ENCODE measurements around the gene CHKB.

The CHKB gene

GRCh38 chr22:50621948-50622722 is 39.5 kb upstream of the CHKB start:
- no peak for TF ChIP-seq GATA3 (IDR thresholded peaks at IDR 0.05; ENCODE audit: low read depth, low read length)
- TF ChIP-seq GATA2 (IDR thresholded peaks at IDR 0.05; ENCODE audit: low read depth, low read length) = no peak

GRCh38 chr22:50621356-50621880 is 38.8 kb upstream of the CHKB start:
- TF ChIP-seq GATA2 (IDR thresholded peaks at IDR 0.05; ENCODE audit: low read depth, low read length) = no peak
- no peak for TF ChIP-seq GATA3 (IDR thresholded peaks at IDR 0.05; ENCODE audit: low read depth, low read length)

GRCh38 chr22:50620593-50621355 is 38.1 kb upstream of the CHKB start:
- TF ChIP-seq GATA2 (IDR thresholded peaks at IDR 0.05; ENCODE audit: low read depth, low read length) (no peak), GATA3 (IDR thresholded peaks at IDR 0.05; ENCODE audit: low read depth, low read length) (no peak)

GRCh38 chr22:50613291-50613981 is 30.8 kb upstream of the CHKB start:
- TF ChIP-seq GATA3 (IDR thresholded peaks at IDR 0.05; ENCODE audit: low read depth, low read length) (no peak), GATA2 (IDR thresholded peaks at IDR 0.05; ENCODE audit: low read depth, low read length) (no peak)

GRCh38 chr22:50612528-50613221 is 30.0 kb upstream of the CHKB start:
- TF ChIP-seq GATA2 (IDR thresholded peaks at IDR 0.05; ENCODE audit: low read depth, low read length) (no peak), GATA3 (IDR thresholded peaks at IDR 0.05; ENCODE audit: low read depth, low read length) (no peak)

GRCh38 chr22:50612168-50612527 is 29.5 kb upstream of the CHKB start:
- no peak for TF ChIP-seq GATA2 (IDR thresholded peaks at IDR 0.05; ENCODE audit: low read depth, low read length)
- no peak for TF ChIP-seq GATA3 (IDR thresholded peaks at IDR 0.05; ENCODE audit: low read depth, low read length)

GRCh38 chr22:50611341-50612060 is 28.9 kb upstream of the CHKB start:
- TF ChIP-seq GATA3 (IDR thresholded peaks at IDR 0.05; ENCODE audit: low read depth, low read length) (no peak), GATA2 (IDR thresholded peaks at IDR 0.05; ENCODE audit: low read depth, low read length) (no peak)

- TF ChIP-seq GATA3 (IDR thresholded peaks at IDR 0.05; ENCODE audit: low read depth, low read length) (no peak), GATA2 (IDR thresholded peaks at IDR 0.05; ENCODE audit: low read depth, low read length) (no peak)
Measured at GRCh38 chr22:50610581-50610980, 27.9 kb upstream of the CHKB start.

- no peak for TF ChIP-seq GATA3 (IDR thresholded peaks at IDR 0.05; ENCODE audit: low read depth, low read length)
- no peak for TF ChIP-seq GATA2 (IDR thresholded peaks at IDR 0.05; ENCODE audit: low read depth, low read length)
Measured at GRCh38 chr22:50610041-50610451, 27.4 kb upstream of the CHKB start.

GRCh38 chr22:50609599-50609998 is 26.9 kb upstream of the CHKB start:
- TF ChIP-seq GATA3 (IDR thresholded peaks at IDR 0.05; ENCODE audit: low read depth, low read length) (no peak), GATA2 (IDR thresholded peaks at IDR 0.05; ENCODE audit: low read depth, low read length) (no peak)

GRCh38 chr22:50608996-50609395 is 26.3 kb upstream of the CHKB start:
- TF ChIP-seq GATA2 (IDR thresholded peaks at IDR 0.05; ENCODE audit: low read depth, low read length) (no peak), GATA3 (IDR thresholded peaks at IDR 0.05; ENCODE audit: low read depth, low read length) (no peak)

- TF ChIP-seq GATA2 (IDR thresholded peaks at IDR 0.05; ENCODE audit: low read depth, low read length) = no peak
- TF ChIP-seq GATA3 (IDR thresholded peaks at IDR 0.05; ENCODE audit: low read depth, low read length) = no peak
Measured at GRCh38 chr22:50607659-50608020, 25.0 kb upstream of the CHKB start.

- TF ChIP-seq GATA3 (IDR thresholded peaks at IDR 0.05; ENCODE audit: low read depth, low read length) = no peak
- no peak for TF ChIP-seq GATA2 (IDR thresholded peaks at IDR 0.05; ENCODE audit: low read depth, low read length)
Measured at GRCh38 chr22:50606946-50607658, 24.5 kb upstream of the CHKB start.
